Putamen (tissue), 1 donor: ENCODE results near the gene ERI3.

Experiments
- DNase-seq: peaks from one replicate; pipeline ENCODE4 v3.0.0-alpha.2; 2016; ENCODE audit warnings: low spot score

The ERI3 gene

GRCh38 chr1:44236490-44237272 lies 118.4 kb downstream of the ERI3 start:
- DNase-seq: no peak

GRCh38 chr1:44235808-44236207 lies 119.2 kb downstream of the ERI3 start:
- DNase-seq: no peak

- DNase-seq: no peak
Measured at GRCh38 chr1:44233593-44233992, 121.5 kb downstream of the ERI3 start.

GRCh38 chr1:44230796-44231195 lies 124.3 kb downstream of the ERI3 start:
- DNase-seq: no peak

GRCh38 chr1:44229435-44230167 lies 125.5 kb downstream of the ERI3 start:
- DNase-seq: no peak

GRCh38 chr1:44228218-44228617 lies 126.8 kb downstream of the ERI3 start:
- no peak for DNase-seq

GRCh38 chr1:44227211-44227610 lies 127.8 kb downstream of the ERI3 start:
- DNase-seq: no peak

- DNase-seq: no peak
Measured at GRCh38 chr1:44225761-44226160, 129.3 kb downstream of the ERI3 start.

- DNase-seq: no peak
Measured at GRCh38 chr1:44223187-44223610, 131.9 kb downstream of the ERI3 start.

- DNase-seq: no peak
Measured at GRCh38 chr1:44222397-44223186, 132.5 kb downstream of the ERI3 start.

GRCh38 chr1:44221769-44222168 lies 133.3 kb downstream of the ERI3 start:
- DNase-seq: no peak

GRCh38 chr1:44220755-44221154 lies 134.3 kb downstream of the ERI3 start:
- no peak for DNase-seq

GRCh38 chr1:44220001-44220751 lies 134.9 kb downstream of the ERI3 start:
- no peak for DNase-seq

- DNase-seq: no peak
Measured at GRCh38 chr1:44219301-44219626, 135.8 kb downstream of the ERI3 start.

GRCh38 chr1:44218503-44219300 lies 136.4 kb downstream of the ERI3 start:
- no peak for DNase-seq

- DNase-seq: peak; percentile 71
Measured at GRCh38 chr1:44217809-44218410, 137.1 kb downstream of the ERI3 start.

- peak; percentile 90 for DNase-seq
Measured at GRCh38 chr1:44213222-44214112, 141.6 kb downstream of the ERI3 start, which contains the start of gene DMAP1. Gene DMAP1, plus strand, starts transcription at chr1:44213471. Its CDS starts 283 bp downstream, at chr1:44213754.

GRCh38 chr1:44212355-44213221 lies 142.5 kb downstream of the ERI3 start:
- no peak for DNase-seq

GRCh38 chr1:44210595-44210994 lies 144.5 kb downstream of the ERI3 start:
- no peak for DNase-seq
